ENCODE data around the gene PRAMEF9.
"Not testable (repeated sequence)": the region's sequence is repeated elsewhere in the genome, so short reads cannot be mapped to it uniquely, and the experiment has no call there.

Gene PRAMEF9

GRCh38 chr1:13171548-13171947 is at the start of gene PRAMEF9:
Gene PRAMEF9 (plus strand): TSS chr1:13171848. CDS start chr1:13175281, 3,433 bp downstream.
- not testable (repeated sequence) for DNase-seq (ENCODE audit: low read depth)

GRCh38 chr1:13155909-13156308 is 15.7 kb upstream of the PRAMEF9 start, which contains the start of gene PRAMEF26:
Gene PRAMEF26 (minus strand): TSS chr1:13156009. CDS start chr1:13153095, 2,914 bp downstream.
- DNase-seq (ENCODE audit: low read depth): not testable (repeated sequence)

- DNase-seq (ENCODE audit: low read depth): not testable (repeated sequence)
Observed at GRCh38 chr1:13165531-13165930, 6.1 kb upstream of the PRAMEF9 start, which contains the start of gene HNRNPCL4. Gene HNRNPCL4 (minus strand): TSS chr1:13165631. CDS start chr1:13165467, 164 bp downstream.

GRCh38 chr1:13201309-13201708 is 29.7 kb downstream of the PRAMEF9 start, which contains the start of gene PRAMEF13:
Gene PRAMEF13 (minus strand): TSS chr1:13201409. CDS start chr1:13199589, 1,820 bp downstream.
- DNase-seq (ENCODE audit: low read depth): not testable (repeated sequence)

GRCh38 chr1:13208712-13209111 is 37.1 kb downstream of the PRAMEF9 start:
- DNase-seq (ENCODE audit: low read depth): not testable (repeated sequence)

GRCh38 chr1:13216619-13217018 is 45.0 kb downstream of the PRAMEF9 start:
- DNase-seq (ENCODE audit: low read depth): not testable (repeated sequence)

- not testable (repeated sequence) for DNase-seq (ENCODE audit: low read depth)
Observed at GRCh38 chr1:13219203-13219602, 47.6 kb downstream of the PRAMEF9 start.

GRCh38 chr1:13222788-13223187 is 51.1 kb downstream of the PRAMEF9 start:
- not testable (repeated sequence) for DNase-seq (ENCODE audit: low read depth)

- DNase-seq (ENCODE audit: low read depth): no peak
Observed at GRCh38 chr1:13224480-13225060, 52.9 kb downstream of the PRAMEF9 start.

GRCh38 chr1:13225675-13226204 is 54.1 kb downstream of the PRAMEF9 start, which contains the start of gene PRAMEF18:
Gene PRAMEF18 (minus strand): TSS chr1:13226154. CDS start chr1:13226106, 48 bp downstream.
- DNase-seq (ENCODE audit: low read depth): not testable (repeated sequence)

- DNase-seq (ENCODE audit: low read depth): not testable (repeated sequence)
Observed at GRCh38 chr1:13227271-13228055, 55.8 kb downstream of the PRAMEF9 start.

- peak; percentile 6 for DNase-seq (ENCODE audit: low read depth)
Observed at GRCh38 chr1:13228343-13228781, 56.7 kb downstream of the PRAMEF9 start.
